Activated B cell treated with CpG ODN at 0.5 μM for 24 hours (primary cell): ENCODE data around the gene FHOD3. TPM values are rescaled to one million over a fixed set of nuclear protein-coding genes. Genes with fewer than 3 reads are reported as not detected.

Source experiments
- ATAC-seq: fragments of 200-7000 bp; cut with Tn5 transposase; one replicate; pipeline ENCODE4 v1.10.0; 2021; ENCODE audit warnings: low read depth, mild to moderate bottlenecking, moderate library complexity
- CTCF ChIA-PET: fragments of 350-600 bp; sonication (Branson Sonifier 250); formaldehyde crosslinking; loops from one replicate; lab custom pipeline; 2021; ENCODE audit warnings: antibody characterized with exemption; lab: Charles Lee
- POLR2A ChIA-PET: fragments of 350-600 bp; sonication (Branson Sonifier 250); formaldehyde crosslinking; loops from one replicate; lab custom pipeline; 2021; ENCODE audit warnings: antibody characterized with exemption; lab: Charles Lee
- DNase-seq: peaks from one replicate; pipeline ENCODE4 v3.0.0; 2022
- H3K27ac Mint-ChIP-seq: one replicate; pipeline ENCODE4 v1.8.0; 2020; ENCODE audit warnings: mixed read lengths
- H3K27me3 Mint-ChIP-seq: one replicate; pipeline ENCODE4 v1.8.0; 2021; ENCODE audit warnings: mixed read lengths
- H3K36me3 Mint-ChIP-seq: one replicate; pipeline ENCODE4 v1.8.0; 2021; ENCODE audit warnings: low read depth, mixed read lengths
- H3K4me1 Mint-ChIP-seq: one replicate; pipeline ENCODE4 v1.8.0; 2021; ENCODE audit warnings: mixed read lengths
- H3K4me3 Mint-ChIP-seq: one replicate; pipeline ENCODE4 v1.8.0; 2020; ENCODE audit warnings: mild to moderate bottlenecking, mixed read lengths
- H3K9me3 Mint-ChIP-seq: one replicate; pipeline ENCODE4 v1.8.0; 2020; ENCODE audit warnings: mixed read lengths
- intact Hi-C: fragments of 100-400 bp; cut with micrococcal nuclease; formaldehyde crosslinking; loops from one replicate; pipeline ENCODE4 v1.15.1; 2024
- total RNA-seq: library from RNA; stranded (reverse); gene quantifications from 2 replicates; pipeline ENCODE4 v1.2.3, GENCODE V29; 2022
- TF ChIP-seq, protein P1 (sequence below): fragments of 200-600 bp; IDR thresholded peaks from one replicate; pipeline ENCODE4 v1.8.0; 2022; ENCODE audit warnings: antibody characterized with exemption, mild to moderate bottlenecking

Gene FHOD3
- total RNA-seq, 1 donor from 2014 or later: not detected

DNA sequence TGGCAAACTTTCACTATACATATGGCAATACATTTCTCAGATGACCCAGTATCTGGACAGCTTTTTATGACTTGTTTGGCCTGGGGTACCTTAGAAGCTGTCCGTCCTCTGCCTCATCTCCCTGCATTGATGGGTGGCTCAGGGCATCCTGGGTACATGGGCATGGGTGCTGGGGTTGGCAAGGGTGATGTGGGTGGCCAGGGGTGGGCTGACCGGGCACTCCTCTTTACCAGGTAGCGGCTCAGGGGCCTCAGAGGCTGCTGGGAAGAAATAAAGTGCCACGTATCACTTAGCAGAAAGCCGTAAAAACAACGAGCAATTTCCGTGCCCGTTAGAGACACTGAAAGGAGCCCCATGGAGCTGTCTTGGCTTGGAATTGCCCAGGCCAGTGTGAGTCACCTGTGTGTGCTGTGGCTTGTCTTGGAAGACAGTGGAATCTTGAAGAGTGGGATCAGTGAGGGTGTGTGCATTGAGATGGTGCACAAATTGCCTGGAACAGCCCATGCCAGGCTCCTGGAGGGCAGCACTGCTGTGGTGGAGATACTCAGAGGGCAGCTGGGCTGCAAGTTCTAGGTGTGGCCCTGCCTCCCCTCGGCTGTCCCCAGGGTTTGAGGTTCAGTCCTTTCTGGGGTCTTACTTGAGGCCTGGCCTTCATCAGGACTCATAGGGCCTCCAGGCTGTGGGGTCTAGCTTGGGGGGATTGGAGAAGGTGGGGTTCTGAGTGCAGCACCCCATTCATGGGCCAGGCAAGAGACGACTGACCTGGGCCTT lies 88.8 kb downstream of the FHOD3 start:
- DNase-seq (no peak), ATAC-seq (no peak)
- CTCF ChIA-PET: no interaction called here
- H3K36me3 Mint-ChIP-seq: no peaks in the 10 kb centered on the region
- intact Hi-C loops: no loop called here
- no peak overlapping the region for H3K4me3 Mint-ChIP-seq
- H3K9me3 Mint-ChIP-seq: no peaks in the 10 kb centered on the region
- H3K27me3 Mint-ChIP-seq: peaks cover 1% of the 10 kb centered on the region
- no peaks in the 10 kb centered on the region for H3K4me1 Mint-ChIP-seq
- TF ChIP-seq, protein P1, sequence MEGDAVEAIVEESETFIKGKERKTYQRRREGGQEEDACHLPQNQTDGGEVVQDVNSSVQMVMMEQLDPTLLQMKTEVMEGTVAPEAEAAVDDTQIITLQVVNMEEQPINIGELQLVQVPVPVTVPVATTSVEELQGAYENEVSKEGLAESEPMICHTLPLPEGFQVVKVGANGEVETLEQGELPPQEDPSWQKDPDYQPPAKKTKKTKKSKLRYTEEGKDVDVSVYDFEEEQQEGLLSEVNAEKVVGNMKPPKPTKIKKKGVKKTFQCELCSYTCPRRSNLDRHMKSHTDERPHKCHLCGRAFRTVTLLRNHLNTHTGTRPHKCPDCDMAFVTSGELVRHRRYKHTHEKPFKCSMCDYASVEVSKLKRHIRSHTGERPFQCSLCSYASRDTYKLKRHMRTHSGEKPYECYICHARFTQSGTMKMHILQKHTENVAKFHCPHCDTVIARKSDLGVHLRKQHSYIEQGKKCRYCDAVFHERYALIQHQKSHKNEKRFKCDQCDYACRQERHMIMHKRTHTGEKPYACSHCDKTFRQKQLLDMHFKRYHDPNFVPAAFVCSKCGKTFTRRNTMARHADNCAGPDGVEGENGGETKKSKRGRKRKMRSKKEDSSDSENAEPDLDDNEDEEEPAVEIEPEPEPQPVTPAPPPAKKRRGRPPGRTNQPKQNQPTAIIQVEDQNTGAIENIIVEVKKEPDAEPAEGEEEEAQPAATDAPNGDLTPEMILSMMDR: no peak
- POLR2A ChIA-PET: no interaction called here
- H3K27ac Mint-ChIP-seq: no peak overlapping the region

DNA sequence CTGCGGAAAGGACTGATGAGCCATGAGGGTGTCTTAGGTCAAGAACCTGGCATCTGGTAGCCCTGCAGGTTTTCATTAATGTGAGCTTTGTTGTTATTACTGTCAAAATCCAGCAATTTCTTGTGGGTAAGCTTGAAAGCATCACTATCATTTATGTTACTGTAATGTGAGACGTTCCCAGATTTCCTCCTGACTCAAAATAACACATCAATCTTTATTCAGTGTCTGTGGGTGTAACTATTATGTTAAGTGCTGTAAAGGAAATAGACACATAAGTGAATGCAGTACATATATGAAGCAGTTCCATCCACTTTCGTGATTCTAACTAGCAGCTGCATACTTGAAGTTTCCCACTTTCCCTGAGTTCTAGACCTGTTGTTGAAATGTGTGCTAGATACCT lies 89.8 kb downstream of the FHOD3 start:
- DNase-seq (no peak), ATAC-seq (no peak)
- ChIA-PET CTCF (no interaction called here), POLR2A (no interaction called here)
- Mint-ChIP-seq H3K27ac (no peak overlapping the region), H3K4me1 (no peaks in the 10 kb centered on the region), H3K9me3 (no peaks in the 10 kb centered on the region), H3K36me3 (no peaks in the 10 kb centered on the region), H3K27me3 (no peaks in the 10 kb centered on the region), H3K4me3 (no peak overlapping the region)
- TF ChIP-seq, protein P1: no peak
- intact Hi-C loops: no loop called here

DNA sequence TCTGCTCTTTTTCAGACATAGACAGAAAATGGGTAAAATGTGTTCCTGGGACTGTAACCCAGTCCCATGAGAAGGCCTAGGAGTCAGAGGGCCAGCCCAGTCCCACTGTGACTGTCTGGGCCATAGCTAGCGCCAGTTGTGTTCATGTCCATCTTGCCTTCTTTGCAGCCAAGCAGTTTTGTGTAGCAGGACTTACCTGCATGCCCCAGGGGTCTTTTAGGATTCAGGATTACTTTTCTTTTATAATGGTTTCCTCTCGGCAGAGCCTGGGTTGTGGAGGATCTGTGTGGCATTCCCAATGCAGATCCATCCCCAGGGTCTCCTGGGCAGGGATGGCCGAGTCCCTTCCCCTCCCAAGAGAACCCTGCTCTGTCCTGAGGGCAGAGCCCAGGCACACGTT lies 90.8 kb downstream of the FHOD3 start:
- intact Hi-C loops: no loop called here
- no peaks in the 10 kb centered on the region for H3K9me3 Mint-ChIP-seq
- ChIA-PET POLR2A (no interaction called here), CTCF (no interaction called here)
- no peaks in the 10 kb centered on the region for H3K4me1 Mint-ChIP-seq
- H3K27ac Mint-ChIP-seq: no peak overlapping the region
- no peaks in the 10 kb centered on the region for H3K36me3 Mint-ChIP-seq
- H3K4me3 Mint-ChIP-seq: no peak overlapping the region
- DNase-seq (no peak), ATAC-seq (no peak)
- no peaks in the 10 kb centered on the region for H3K27me3 Mint-ChIP-seq
- TF ChIP-seq, protein P1: no peak

DNA sequence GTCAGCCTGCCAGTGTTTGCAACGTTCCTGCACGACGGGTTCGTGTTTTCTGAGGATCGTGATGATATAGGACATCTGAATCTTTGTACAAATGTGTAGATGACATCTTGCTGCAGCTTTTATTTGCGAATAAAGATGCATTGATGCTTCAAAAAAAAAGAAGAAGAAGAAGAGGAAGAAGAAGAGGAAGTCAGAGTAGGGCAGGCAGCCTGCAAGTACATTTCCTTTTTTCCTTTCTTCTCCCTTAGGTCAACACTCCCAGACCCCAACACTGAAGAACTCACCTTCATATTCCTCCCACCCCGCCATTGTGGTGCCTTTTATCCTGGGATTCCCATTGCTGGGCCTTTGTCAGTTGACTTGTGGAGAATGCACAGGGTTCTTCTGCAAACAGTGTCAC lies 91.5 kb downstream of the FHOD3 start:
- TF ChIP-seq, protein P1: no peak
- POLR2A ChIA-PET: no interaction called here
- intact Hi-C loops: no loop called here
- H3K9me3 Mint-ChIP-seq: no peaks in the 10 kb centered on the region
- no peak for DNase-seq
- no peaks in the 10 kb centered on the region for H3K36me3 Mint-ChIP-seq
- no peak overlapping the region for H3K27ac Mint-ChIP-seq
- H3K4me3 Mint-ChIP-seq: no peak overlapping the region
- H3K27me3 Mint-ChIP-seq: no peaks in the 10 kb centered on the region
- no peaks in the 10 kb centered on the region for H3K4me1 Mint-ChIP-seq
- CTCF ChIA-PET: no interaction called here
- ATAC-seq: no peak

DNA sequence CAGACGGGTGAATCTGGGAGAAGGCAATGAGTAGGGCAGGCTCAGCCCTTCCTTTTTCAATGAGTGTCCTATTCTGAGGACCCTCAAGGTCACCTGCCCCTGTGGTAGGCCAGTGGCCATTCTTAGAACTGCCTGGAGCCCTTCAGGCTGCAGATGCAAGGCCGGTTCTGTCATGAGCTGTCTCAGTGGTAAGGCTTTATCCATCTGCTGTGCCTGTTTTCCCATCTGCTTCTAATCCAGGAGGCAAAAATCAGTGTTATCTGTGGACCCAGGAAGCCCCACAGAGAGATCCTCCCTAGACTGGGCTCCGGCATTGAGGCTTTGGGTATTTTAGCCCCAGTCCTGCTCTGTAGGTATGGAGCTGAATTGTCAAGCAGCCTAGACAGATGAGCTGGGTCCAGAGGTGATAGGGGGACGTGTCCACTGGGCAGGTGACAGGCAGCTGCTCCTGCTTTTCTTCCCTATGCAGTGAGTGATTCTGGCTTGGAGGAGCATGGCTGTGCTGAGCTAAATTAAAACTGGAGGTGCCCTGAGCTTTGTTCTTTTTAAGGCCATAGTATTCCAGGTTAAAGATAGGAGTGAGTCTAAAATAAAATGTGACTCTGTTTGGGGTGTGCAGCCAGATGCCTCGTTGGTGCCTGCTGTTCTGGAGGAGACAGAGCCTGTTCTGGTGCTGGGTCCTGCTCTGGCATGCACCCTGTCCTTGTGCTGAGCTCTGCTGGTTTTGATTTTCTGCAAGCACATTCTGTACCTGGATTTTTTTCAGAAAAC lies 92.5 kb downstream of the FHOD3 start:
- Mint-ChIP-seq H3K9me3 (no peaks in the 10 kb centered on the region), H3K27me3 (no peaks in the 10 kb centered on the region), H3K27ac (no peak overlapping the region), H3K4me1 (no peaks in the 10 kb centered on the region), H3K4me3 (no peak overlapping the region), H3K36me3 (no peaks in the 10 kb centered on the region)
- TF ChIP-seq, protein P1: no peak
- ChIA-PET POLR2A (no interaction called here), CTCF (no interaction called here)
- intact Hi-C loops: no loop called here
- ATAC-seq (no peak), DNase-seq (no peak)
